ENCODE results near the gene CCDC88A. TPM values are rescaled to one million over a fixed set of nuclear protein-coding genes. Genes with fewer than 3 reads are reported as not detected.

CCDC88A gene
- total and polyA plus RNA-seq, 8 donors: 10.2 to 30.1 (median 18.8) TPM

- ATAC-seq (no peak), FAIRE-seq (no peak), DNase-seq (no peak)
- Histone ChIP-seq H3K4me3 (peak overlapping the region in 3 of 4 donors; percentile 60 to 77 (median 70)), H3K27ac (peak overlapping the region in 2 of 4 donors; percentile 84 to 85), H3K36me3 (no peaks in the 10 kb centered on the region), H3K4me1 (peaks cover 0 to 17% (median 4%) of the 10 kb centered on the region in 3 donors), H3K9me3 (no peaks in the 10 kb centered on the region), H3K27me3 (no peaks in the 10 kb centered on the region)
- no peak for TF ChIP-seq CTCF (IDR thresholded peaks at IDR 0.05)
- WGBS, 2 donors: 18 to 20% methylated on average over 2 of the region's 2 CpGs
- intact Hi-C loops (cut with DNase I): no loop called here
Measured at GRCh38 chr2:55418072-55418471, 1.6 kb downstream of the CCDC88A start.

- 63 to 84% methylated on average over 5 of the region's 5 CpGs for WGBS, 2 donors
- Histone ChIP-seq H3K9me3 (no peaks in the 10 kb centered on the region), H3K4me1 (peaks cover 0 to 17% (median 4%) of the 10 kb centered on the region in 3 donors), H3K36me3 (no peaks in the 10 kb centered on the region), H3K27ac (no peak overlapping the region), H3K4me3 (peak overlapping the region in 1 of 4 donors; percentile 77), H3K27me3 (no peaks in the 10 kb centered on the region)
- TF ChIP-seq CTCF (IDR thresholded peaks at IDR 0.05): no peak
- DNase-seq (no peak), ATAC-seq (no peak), FAIRE-seq (no peak)
- intact Hi-C loops (cut with DNase I): no loop called here
Measured at GRCh38 chr2:55416786-55417568, 2.7 kb downstream of the CCDC88A start.

GRCh38 chr2:55415300-55415699, 4.4 kb downstream of the CCDC88A start:
- DNase-seq (no peak), ATAC-seq (no peak), FAIRE-seq (no peak)
- Histone ChIP-seq H3K4me1 (peaks cover 0 to 17% (median 4%) of the 10 kb centered on the region in 3 donors), H3K4me3 (no peak overlapping the region), H3K9me3 (no peaks in the 10 kb centered on the region), H3K27me3 (no peaks in the 10 kb centered on the region), H3K27ac (no peak overlapping the region), H3K36me3 (no peaks in the 10 kb centered on the region)
- TF ChIP-seq CTCF (IDR thresholded peaks at IDR 0.05): no peak
- intact Hi-C loops (cut with DNase I): no loop called here
- WGBS, 2 donors: 34 to 46% methylated on average over 2 of the region's 2 CpGs

DNA sequence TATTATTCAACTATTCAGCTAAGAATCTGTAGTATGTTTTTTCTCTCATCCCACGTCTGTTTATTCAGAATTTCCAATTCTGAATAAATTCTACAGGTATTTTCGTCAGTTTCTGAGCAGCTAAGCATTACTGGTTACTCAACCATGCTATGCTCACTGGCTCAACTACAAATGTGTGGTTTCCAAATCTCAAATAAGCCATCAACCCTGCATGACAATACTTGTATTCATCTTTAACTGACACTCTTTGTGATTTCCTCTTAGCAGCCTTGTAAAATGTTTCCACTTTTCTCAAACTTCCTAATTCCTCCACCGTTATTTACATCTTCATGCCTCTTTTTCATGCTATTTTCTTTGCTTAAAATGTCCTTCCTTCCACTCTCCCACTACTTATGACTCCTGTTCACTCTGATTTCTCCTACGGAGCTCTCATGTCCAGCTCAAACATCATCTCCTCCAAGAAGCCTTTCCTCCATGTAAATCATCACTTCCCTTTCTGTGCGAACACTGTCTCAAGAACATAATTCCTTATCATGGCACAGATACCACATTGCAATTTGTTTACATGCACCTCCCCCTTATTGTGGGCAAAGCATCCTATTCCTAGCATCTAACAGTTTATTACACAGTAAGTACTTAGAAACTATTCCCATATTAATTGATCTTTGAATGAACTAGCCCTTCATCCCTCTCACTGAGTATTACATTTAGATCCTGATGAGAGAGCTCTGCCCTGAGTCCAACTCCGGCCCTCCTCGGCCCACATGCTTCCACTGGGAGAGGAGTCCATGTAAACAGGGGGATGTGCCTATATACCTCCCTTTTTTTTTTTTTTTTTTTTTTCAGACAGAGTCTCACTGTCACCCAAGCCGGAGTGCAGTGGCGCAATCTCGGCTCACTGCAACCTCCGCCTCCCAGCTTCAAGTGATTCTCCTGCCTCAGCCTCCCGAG, 10.5 kb downstream of the CCDC88A start:
- intact Hi-C loops (cut with DNase I): no loop called here
- WGBS, 2 donors: 86 to 93% methylated on average over 12 of the region's 12 CpGs
- Histone ChIP-seq H3K9me3 (no peaks in the 10 kb centered on the region), H3K4me3 (no peak overlapping the region), H3K36me3 (no peaks in the 10 kb centered on the region), H3K27me3 (no peaks in the 10 kb centered on the region), H3K27ac (no peak overlapping the region), H3K4me1 (no peaks in the 10 kb centered on the region)
- FAIRE-seq (no peak), DNase-seq (no peak), ATAC-seq (no peak)
- TF ChIP-seq CTCF (IDR thresholded peaks at IDR 0.05): no peak

Data from pancreas (tissue), 10 donors.